ENCODE measurements around the gene PIEZO2.

GRCh38 chr18:10680271-10680596 lies 469.1 kb downstream of the PIEZO2 start:
- no peak for TF ChIP-seq CTCF (IDR thresholded peaks at IDR 0.05)
- TF ChIP-seq EZH2phosphoT487 (IDR thresholded peaks at IDR 0.05): no peak
